ELR (cell line): ENCODE results near the gene ZNF277.

Experiments used
- DNase-seq: peaks from one replicate; pipeline ENCODE4 v3.0.0-alpha.2; 2015; ENCODE audit warnings: low read depth

The ZNF277 gene

GRCh38 chr7:112184455-112184854 is 22.0 kb upstream of the ZNF277 start:
- DNase-seq: no peak

- peak; percentile 36 for DNase-seq
Observed at GRCh38 chr7:112185005-112185834, 21.3 kb upstream of the ZNF277 start.

GRCh38 chr7:112186300-112186699 is 20.2 kb upstream of the ZNF277 start:
- no peak for DNase-seq

GRCh38 chr7:112188257-112188656 is 18.2 kb upstream of the ZNF277 start:
- DNase-seq: no peak

- no peak for DNase-seq
Observed at GRCh38 chr7:112189691-112190090, 16.8 kb upstream of the ZNF277 start.

- DNase-seq: no peak
Observed at GRCh38 chr7:112190120-112190519, 16.4 kb upstream of the ZNF277 start.

GRCh38 chr7:112192236-112193154 is 14.0 kb upstream of the ZNF277 start:
- peak; percentile 92 for DNase-seq

- DNase-seq: no peak
Observed at GRCh38 chr7:112193915-112194502, 12.5 kb upstream of the ZNF277 start.

GRCh38 chr7:112195717-112196116 is 10.8 kb upstream of the ZNF277 start:
- DNase-seq: no peak

GRCh38 chr7:112197322-112197721 is 9.2 kb upstream of the ZNF277 start:
- no peak for DNase-seq

GRCh38 chr7:112199035-112199655 is 7.3 kb upstream of the ZNF277 start:
- peak; percentile 77 for DNase-seq

- DNase-seq: no peak
Observed at GRCh38 chr7:112199672-112200071, 6.8 kb upstream of the ZNF277 start.

- peak; percentile 94 for DNase-seq
Observed at GRCh38 chr7:112201411-112201810, 5.1 kb upstream of the ZNF277 start.

- DNase-seq: no peak
Observed at GRCh38 chr7:112201839-112202238, 4.7 kb upstream of the ZNF277 start.

GRCh38 chr7:112202816-112203215 is 3.7 kb upstream of the ZNF277 start:
- peak; percentile 35 for DNase-seq

- DNase-seq: no peak
Observed at GRCh38 chr7:112203365-112203739, 3.1 kb upstream of the ZNF277 start.

GRCh38 chr7:112204499-112205342 is 1.8 kb upstream of the ZNF277 start:
- peak; percentile 36 for DNase-seq

- DNase-seq: peak; percentile 60
Observed at GRCh38 chr7:112205343-112206237, 905 bp upstream of the ZNF277 start.

GRCh38 chr7:112206991-112207592 is 597 bp downstream of the ZNF277 start:
- peak; percentile 26 for DNase-seq

GRCh38 chr7:112207765-112208164 is 1.3 kb downstream of the ZNF277 start:
- no peak for DNase-seq
